Cardiac fibroblast (primary cell): ENCODE results near the gene RYR3.

Experiments used
- DNase-seq, 2 donors: peaks; one replicate each; pipeline versions ENCODE4 v3.0.0 to v3.0.0-alpha.2; 2010; ENCODE audit warnings: low read depth in 2 of 2
- H3K4me3 ChIP-seq, 2 donors: replicated peaks in 1 of 2; 1 replicate in 1 of 2; 2 replicates in 1 of 2; pipeline ENCODE4 v1.5.1; 2011; ENCODE audit warnings: low read depth in 2 of 2, low read length in 2 of 2, mild to moderate bottlenecking in 2 of 2, moderate library complexity in 1 of 2
- CTCF ChIP-seq: IDR thresholded peaks from one replicate; pipeline ENCODE4 v1.5.1; 2011; ENCODE audit warnings: low read depth, mild to moderate bottlenecking, low read length, inconsistent platforms

Gene RYR3

GRCh38 chr15:33623010-33623409 is 312.2 kb downstream of the RYR3 start:
- no peak for DNase-seq
- no peak for TF ChIP-seq CTCF
- H3K4me3 ChIP-seq: no peak overlapping the region

- no peak overlapping the region for H3K4me3 ChIP-seq
- no peak for TF ChIP-seq CTCF
- no peak for DNase-seq
Observed at GRCh38 chr15:33624439-33624838, 313.7 kb downstream of the RYR3 start.

- TF ChIP-seq CTCF: no peak
- H3K4me3 ChIP-seq: no peak overlapping the region
- no peak for DNase-seq
Observed at GRCh38 chr15:33629647-33630046, 318.9 kb downstream of the RYR3 start.

GRCh38 chr15:33636234-33636633 is 325.5 kb downstream of the RYR3 start:
- H3K4me3 ChIP-seq: no peak overlapping the region
- no peak for TF ChIP-seq CTCF
- no peak for DNase-seq

GRCh38 chr15:33636958-33637357 is 326.2 kb downstream of the RYR3 start:
- no peak overlapping the region for H3K4me3 ChIP-seq
- TF ChIP-seq CTCF: no peak
- no peak for DNase-seq

- H3K4me3 ChIP-seq: no peak overlapping the region
- no peak for DNase-seq
- no peak for TF ChIP-seq CTCF
Observed at GRCh38 chr15:33638453-33638852, 327.7 kb downstream of the RYR3 start.

GRCh38 chr15:33639051-33639450 is 328.3 kb downstream of the RYR3 start:
- H3K4me3 ChIP-seq: no peak overlapping the region
- no peak for DNase-seq
- TF ChIP-seq CTCF: no peak
